K562 treated with DMSO at 1 percent for 24 hours (cell line): ENCODE results near the gene GARIN1A. TPM values are rescaled to one million over a fixed set of nuclear protein-coding genes. Genes with fewer than 3 reads are reported as not detected.

Experiments used
- total RNA-seq: library from RNA; unstranded; fragments of 300-600 nt; gene quantifications from 2 replicates; pipeline ENCODE4 v1.2.3, GENCODE V29; 2022; ENCODE audit warnings: low read depth; ENCODE audit not compliant: insufficient read depth

GARIN1A gene
- total RNA-seq = 0.23 and 0.75 TPM in 2 replicates

DNA sequence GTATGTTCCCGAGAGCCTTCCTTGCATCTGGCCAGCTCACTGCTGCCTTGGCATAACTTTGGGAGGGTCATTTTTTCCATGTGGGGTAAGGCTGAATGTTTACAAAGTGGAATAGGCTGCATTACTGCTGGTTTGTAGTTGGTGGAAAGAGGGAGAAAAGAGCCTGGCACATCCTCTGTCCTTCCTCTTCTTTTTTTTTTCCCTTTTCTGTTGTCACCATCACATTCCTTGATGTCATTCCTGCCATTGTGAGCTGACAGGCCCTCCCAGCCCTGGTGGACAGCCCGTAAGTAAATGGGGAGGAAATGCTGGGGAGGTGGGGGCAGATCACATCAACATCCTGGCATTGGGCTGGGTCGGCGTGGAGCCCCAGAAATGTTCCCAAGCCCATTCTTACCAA lies at the start of gene GARIN1A:
Gene GARIN1A (plus strand): TSS at position 301 of the 400 bp plus-strand sequence. CDS start 106 bp downstream, outside the sequence.

Other genes with a start within 250 kb of the GARIN1A start
- 16.4 and 18.7 TPM in 2 replicates for gene HILPDA, start 216.4 kb upstream of the GARIN1A start, total RNA-seq
- 20.3 and 23.4 TPM in 2 replicates for gene METTL2B, start 195.5 kb upstream of the GARIN1A start, total RNA-seq
- gene CALU, start 67.1 kb downstream of the GARIN1A start, total RNA-seq = 127 and 138 TPM in 2 replicates
- not detected in 2 replicates for gene OPN1SW, start 103.5 kb downstream of the GARIN1A start, total RNA-seq
- 34.8 and 36.9 TPM in 2 replicates for gene CCDC136, start 119.7 kb downstream of the GARIN1A start, total RNA-seq
- gene FLNC, start 158.1 kb downstream of the GARIN1A start, total RNA-seq = 100 and 107 TPM in 2 replicates
- 724 and 792 TPM in 2 replicates for gene ATP6V1F, start 190.6 kb downstream of the GARIN1A start, total RNA-seq
- 0.15 TPM in 1 of 2 replicates, not detected in the other for gene KCP, start 238.4 kb downstream of the GARIN1A start, total RNA-seq